ENCODE data around the gene SMDT1. TPM values are rescaled to one million over a fixed set of nuclear protein-coding genes. Genes with fewer than 3 reads are reported as not detected.

Gene SMDT1
- total RNA-seq, result 10 to 100 TPM; 11.2 to 21.9 (median 12.6) TPM

- intact Hi-C loops (cut with DNase I; ENCODE audit: low total_unique reads), result no loop called here
- WGBS, 2 donors, result 0 to 1% methylated on average over 62 to 71 of the region's 71 CpGs
- H3K4me3 ChIP-seq (ENCODE audit: low read depth, poor library complexity, severe bottlenecking), result peak within 1 kb of the TSS; percentile 34
- TF ChIP-seq CTCF (IDR thresholded peaks at IDR 0.05) (no peak), POLR2A (IDR thresholded peaks at IDR 0.05) (peak in 1 of 2 donors; percentile 67)
- peak; percentile 98 to 100 for DNase-seq (ENCODE audit: low spot score in 2 of 2)
These were observed at the start of gene SMDT1 for GRCh38 chr22:42079319-42080251. Gene SMDT1 (plus strand): TSS chr22:42079700. CDS start chr22:42079769, 69 bp downstream.

- 95% methylated on average over 5 of the region's 5 CpGs for WGBS, 2 donors
- TF ChIP-seq POLR2A (IDR thresholded peaks at IDR 0.05) (no peak), CTCF (IDR thresholded peaks at IDR 0.05) (no peak)
- intact Hi-C loops (cut with DNase I; ENCODE audit: low total_unique reads), result no loop called here
- no peak overlapping the region for H3K4me3 ChIP-seq (ENCODE audit: low read depth, poor library complexity, severe bottlenecking)
- DNase-seq (ENCODE audit: low spot score in 2 of 2), result no peak
These were observed 46.0 kb upstream of the SMDT1 start for GRCh38 chr22:42033263-42034181.

GRCh38 chr22:42035256-42035655 is 44.2 kb upstream of the SMDT1 start:
- H3K4me3 ChIP-seq (ENCODE audit: low read depth, poor library complexity, severe bottlenecking), result no peak overlapping the region
- intact Hi-C loops (cut with DNase I; ENCODE audit: low total_unique reads), result no loop called here
- TF ChIP-seq POLR2A (IDR thresholded peaks at IDR 0.05), result no peak
- no peak for TF ChIP-seq CTCF (IDR thresholded peaks at IDR 0.05)
- WGBS, 2 donors, result 93% methylated on average over 5 to 6 of the region's 8 CpGs
- DNase-seq (ENCODE audit: low spot score in 2 of 2), result no peak

GRCh38 chr22:42039271-42039670 is 40.2 kb upstream of the SMDT1 start:
- 91 to 94% methylated on average over 5 of the region's 5 CpGs for WGBS, 2 donors
- intact Hi-C loops (cut with DNase I; ENCODE audit: low total_unique reads), result no loop called here
- TF ChIP-seq CTCF (IDR thresholded peaks at IDR 0.05) (no peak), POLR2A (IDR thresholded peaks at IDR 0.05) (no peak)
- DNase-seq (ENCODE audit: low spot score in 2 of 2), result no peak
- no peak overlapping the region for H3K4me3 ChIP-seq (ENCODE audit: low read depth, poor library complexity, severe bottlenecking)

GRCh38 chr22:42041784-42042183 is 37.7 kb upstream of the SMDT1 start:
- DNase-seq (ENCODE audit: low spot score in 2 of 2), result no peak
- intact Hi-C loops (cut with DNase I; ENCODE audit: low total_unique reads), result no loop called here
- TF ChIP-seq POLR2A (IDR thresholded peaks at IDR 0.05), result no peak
- no peak for TF ChIP-seq CTCF (IDR thresholded peaks at IDR 0.05)
- H3K4me3 ChIP-seq (ENCODE audit: low read depth, poor library complexity, severe bottlenecking), result no peak overlapping the region

All from lower leg skin (tissue), 4 donors.